HG03575 (cell line): ENCODE results near the gene TRAF3IP1.

Experiments used
- ATAC-seq: cut with Tn5 transposase; IDR thresholded peaks from one replicate; pipeline ENCODE4 v1.9.1; 2021; ENCODE audit not compliant: unreplicated experiment, insufficient number of reproducible peaks, low FRiP score; ENCODE audit errors: extremely low read depth

Gene TRAF3IP1

DNA sequence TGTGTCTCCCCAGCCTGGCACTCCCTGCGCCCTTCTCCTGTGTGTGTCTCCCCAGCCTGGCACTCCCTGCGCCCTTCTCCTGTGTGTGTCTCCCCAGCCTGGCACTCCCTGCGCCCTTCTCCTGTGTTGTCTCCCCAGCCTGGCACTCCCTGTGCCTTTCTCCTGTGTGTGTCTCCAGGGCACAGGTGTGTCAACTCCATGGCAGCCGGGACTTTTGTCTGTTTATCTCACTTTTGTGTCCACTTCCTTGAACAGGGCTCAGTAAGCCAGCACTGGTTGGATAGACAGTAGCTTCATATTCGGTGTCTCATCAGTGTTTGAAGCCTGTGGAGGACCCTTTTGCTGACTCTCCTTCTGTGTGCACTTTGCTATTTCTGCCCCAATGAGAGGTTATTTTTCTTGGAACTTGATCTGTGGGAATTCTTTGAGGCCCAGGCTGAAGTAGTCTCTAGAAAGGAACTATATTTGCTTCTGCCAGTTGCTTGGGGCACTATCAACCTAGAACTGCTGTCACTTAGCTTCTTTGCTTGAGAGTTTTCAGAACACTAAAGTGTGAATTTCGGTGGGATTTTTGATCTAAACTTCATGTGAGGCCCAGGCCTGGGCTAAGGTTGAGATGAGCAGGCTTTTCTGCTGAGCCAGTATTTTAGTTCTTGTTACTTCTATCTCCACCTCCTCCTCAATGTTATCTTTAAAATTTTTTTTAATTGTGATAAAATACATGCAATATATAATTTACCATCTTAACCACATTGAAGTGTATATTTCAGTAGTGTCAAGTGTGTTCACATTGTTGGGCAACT, 98.1 kb downstream of the TRAF3IP1 start:
- ATAC-seq, result no peak

DNA sequence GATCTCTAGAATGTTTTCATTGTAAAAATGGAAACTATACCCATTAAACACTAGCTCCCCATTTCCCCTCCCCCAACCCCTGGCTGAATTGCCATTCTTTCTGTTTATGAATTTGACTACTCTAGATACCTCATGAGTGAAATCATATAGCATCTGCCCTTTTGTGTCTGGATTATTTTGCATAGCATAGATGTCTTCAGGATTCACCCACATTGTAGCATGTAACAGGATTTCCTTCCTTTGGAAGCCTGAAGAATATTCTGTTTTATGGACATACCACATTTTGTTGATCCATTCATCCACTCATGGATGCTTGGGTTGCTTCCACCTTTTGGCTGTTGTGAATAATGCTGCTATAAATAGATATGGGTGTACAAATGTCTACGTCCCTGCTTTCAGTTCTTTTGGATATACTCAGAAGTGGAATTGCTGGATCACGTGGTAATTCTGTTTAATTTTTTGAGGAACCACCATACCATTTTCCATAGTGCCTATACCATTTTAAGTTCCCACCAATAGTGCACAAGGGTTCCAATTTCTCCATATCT, 98.8 kb downstream of the TRAF3IP1 start:
- no peak for ATAC-seq

DNA sequence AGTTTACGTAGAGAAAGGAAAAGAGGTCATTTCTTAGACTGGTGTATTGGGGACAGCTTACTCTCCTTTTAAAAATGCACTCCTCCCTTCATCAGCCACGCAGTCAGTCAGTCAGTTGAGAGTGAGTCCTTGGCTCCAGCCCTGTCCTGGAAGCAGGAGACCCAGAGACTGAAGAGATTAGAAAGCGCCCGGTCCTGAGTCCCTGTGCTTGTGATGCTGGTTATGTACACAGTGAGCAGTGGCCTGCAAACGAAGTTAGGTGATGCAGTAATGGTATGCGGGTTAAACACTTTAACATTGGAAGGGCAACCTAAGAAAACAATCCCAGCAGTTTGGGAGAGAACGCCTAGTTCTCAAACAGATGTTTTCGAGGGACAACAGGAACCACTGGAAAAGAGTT, 100.1 kb downstream of the TRAF3IP1 start:
- ATAC-seq, result no peak

DNA sequence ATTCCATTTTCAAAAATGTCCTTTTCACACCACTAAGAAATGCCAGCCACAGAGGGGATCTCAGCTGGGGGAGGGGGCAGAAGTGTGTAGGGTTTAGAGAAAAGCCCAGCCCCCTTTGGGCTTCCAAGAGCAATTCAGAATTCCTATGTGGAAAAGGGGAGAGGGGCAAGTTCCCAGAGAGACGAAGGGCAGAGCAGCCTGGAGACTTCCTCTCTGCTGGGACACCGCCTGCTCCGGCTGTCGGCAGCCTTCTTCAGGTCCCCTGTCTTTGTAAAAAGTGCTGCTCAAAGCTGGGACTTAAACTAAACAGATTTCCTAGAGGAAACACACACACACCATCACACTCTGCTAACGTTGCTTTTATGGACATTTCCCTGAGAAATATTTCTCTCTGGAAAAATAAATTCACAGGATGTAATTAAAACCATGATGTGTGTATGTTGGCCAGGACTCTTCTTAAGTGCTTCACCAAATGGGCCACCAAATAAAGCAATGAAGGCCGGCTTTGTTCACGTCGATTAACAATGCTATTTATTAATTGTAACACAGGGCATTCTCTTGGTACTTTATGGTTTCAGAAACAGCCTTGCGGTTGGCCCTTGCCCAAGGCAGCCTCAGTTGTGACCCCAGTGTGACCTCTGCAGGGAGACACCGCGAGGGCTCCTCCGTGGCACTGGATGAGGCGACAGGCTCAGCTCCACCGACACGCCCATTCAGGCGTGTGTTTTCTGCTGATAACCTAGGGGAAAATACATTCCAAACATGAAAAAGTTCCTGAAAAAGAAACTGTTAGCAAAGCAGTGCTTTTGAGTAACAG, 100.8 kb downstream of the TRAF3IP1 start:
- no peak for ATAC-seq

DNA sequence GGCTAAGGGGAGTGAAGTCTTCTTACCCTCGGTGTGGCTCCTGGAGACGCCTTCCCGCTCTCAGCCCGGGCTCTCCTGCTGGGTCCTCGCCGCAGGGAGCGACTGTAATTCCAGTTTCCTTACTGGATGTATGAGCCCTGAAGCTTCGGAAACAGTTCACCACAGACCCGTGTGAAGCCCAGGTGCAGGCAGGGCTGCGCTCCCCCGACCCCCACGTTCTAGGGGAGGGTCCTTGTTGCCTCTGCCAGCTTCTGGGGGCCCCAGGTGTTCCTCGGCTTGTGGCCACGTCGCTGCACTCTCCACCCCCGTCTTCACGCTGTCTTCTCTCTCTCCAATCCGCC, 101.3 kb downstream of the TRAF3IP1 start:
- no peak for ATAC-seq

DNA sequence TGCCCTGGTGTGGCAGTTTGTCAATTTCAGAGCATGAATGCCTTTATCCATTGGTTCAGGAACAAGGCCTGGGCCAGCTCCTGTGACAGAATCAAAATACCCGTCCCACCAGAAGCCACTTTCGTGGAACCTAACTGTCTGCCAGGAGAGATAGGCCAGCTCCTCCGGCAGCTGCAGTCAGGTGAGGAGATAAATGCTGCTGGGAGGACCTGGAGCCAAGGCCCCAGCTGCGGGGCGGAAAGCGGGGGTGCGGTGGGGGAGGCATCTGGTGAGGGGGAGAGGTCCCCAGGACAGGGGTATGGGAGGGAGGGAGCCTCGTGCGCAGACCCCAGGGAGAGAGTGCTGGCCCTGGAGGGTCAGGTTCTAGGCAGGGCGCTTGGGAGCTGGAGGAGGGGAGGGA, 102.0 kb downstream of the TRAF3IP1 start:
- ATAC-seq, result no peak

DNA sequence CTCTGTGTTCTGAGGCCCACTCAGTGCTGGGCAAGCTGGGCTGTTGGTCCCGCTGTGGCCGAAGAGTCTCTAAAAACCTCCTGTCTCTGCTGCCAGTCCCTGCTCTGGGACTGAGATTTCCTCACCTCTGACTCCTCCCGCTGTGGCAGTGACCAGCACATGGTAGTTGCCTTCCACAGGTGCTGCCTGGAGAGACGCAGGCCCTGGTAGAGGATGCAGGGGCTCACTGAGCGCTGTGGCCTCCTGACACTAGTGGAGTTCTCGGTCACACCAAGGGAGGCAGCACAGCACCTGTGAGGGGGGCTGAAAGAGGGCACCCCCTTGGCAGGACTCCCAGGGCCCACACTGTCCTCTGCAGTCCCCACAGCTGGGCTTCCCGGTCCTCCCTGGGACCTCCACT, 102.6 kb downstream of the TRAF3IP1 start:
- no peak for ATAC-seq

DNA sequence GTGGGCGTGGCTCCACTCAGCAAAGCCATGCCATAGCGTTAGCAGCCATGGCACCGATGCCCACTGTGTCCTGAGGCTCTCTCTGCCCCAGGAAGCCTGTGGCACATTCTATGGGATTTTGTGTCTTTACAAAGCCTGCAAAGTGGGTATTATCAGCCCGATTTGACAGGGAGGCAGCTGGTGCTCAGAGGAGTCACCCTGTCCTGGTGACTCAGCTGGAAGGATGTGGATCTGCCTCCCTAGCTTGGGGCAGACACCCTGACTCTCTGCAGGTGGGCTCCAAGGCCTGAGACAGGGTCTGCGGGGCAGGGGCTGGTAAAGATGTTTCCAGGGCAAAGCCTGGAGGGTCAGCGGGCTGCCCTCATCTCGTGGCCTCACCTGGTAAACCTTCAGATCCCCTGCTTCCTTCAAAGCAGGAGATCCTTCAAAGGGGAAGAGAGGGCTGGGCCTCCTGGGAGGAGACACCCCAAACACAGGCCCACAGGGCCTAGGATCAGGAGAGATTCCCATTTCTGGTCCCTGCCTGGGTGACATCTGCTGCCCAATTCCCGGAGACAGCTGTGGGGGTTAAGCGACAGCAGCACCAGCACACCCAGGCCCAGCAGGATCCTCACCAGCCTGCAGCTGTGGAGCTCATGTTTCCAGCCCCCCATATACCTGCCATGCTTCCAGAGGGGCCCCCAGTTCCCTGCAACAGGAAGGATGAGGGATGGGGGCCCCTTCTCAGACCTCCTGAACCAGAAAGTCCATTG, 103.4 kb downstream of the TRAF3IP1 start:
- no peak for ATAC-seq

DNA sequence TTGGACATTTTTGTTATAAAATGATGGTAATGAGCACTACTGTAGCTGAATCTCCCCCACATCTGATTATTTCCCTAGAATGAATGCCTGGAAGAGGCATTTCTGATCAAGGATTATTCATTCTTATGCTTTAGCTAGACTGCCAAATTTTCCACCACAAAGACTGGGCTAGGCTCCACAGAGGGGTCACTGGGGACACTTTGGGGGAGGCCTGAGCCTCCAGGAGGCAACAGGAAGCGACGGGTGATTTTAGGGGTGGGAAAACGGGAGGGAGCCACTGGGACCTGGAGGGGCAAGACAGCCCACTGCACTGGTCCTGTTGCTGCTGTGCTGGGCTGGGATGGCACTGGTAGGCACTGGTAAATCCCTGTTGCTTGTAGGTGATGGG, 104.0 kb downstream of the TRAF3IP1 start:
- no peak for ATAC-seq

DNA sequence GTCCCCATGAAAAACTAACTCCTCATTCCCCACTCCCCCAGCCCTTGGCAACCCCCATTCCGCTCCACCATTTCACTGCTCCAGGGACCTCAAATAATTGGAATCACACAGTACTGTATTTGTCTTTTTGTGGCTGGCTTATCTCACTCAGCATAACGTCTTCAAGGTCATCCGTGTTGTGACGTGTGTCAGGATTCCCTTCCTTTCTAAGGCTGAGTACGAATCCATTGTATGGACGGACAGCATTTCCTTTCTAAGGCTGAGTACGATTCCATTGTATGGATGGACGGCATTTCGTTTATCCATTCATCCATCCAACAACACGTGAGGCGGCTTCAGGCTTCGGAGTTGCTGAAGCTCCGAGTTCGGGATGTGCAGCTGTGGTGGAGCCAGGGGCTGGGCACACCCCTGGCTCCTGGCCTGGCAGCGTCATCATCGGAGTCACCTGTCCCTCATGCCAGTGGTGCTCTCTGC, 105.2 kb downstream of the TRAF3IP1 start:
- ATAC-seq, result no peak

DNA sequence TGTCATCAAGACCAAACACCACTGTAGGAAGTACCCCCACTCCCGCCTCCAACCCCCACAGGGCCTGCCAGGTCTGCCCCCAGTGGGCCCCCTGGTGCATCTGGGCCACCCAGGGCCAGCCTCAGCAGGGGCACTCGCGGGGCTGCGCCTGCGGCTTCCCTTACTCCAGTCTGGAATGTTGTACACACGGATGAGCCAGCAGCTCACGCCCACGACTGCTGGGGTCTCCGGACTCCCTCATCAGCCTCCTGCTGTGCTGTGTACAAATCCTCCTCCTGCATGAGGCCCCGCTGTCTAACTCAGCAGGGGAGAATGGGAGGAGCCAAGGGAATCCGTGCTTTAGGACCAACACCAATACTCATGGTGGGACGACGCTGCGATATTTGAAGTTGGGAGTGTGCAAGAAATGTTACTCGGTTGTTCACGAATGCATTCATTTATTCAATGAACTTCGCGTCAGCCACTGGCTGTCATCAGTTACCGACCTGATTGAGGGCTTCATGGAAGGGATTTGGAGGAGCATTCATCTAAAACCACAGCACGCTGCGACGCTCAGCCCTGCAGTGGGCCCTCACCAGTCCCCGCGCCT, 105.8 kb downstream of the TRAF3IP1 start:
- no peak for ATAC-seq

DNA sequence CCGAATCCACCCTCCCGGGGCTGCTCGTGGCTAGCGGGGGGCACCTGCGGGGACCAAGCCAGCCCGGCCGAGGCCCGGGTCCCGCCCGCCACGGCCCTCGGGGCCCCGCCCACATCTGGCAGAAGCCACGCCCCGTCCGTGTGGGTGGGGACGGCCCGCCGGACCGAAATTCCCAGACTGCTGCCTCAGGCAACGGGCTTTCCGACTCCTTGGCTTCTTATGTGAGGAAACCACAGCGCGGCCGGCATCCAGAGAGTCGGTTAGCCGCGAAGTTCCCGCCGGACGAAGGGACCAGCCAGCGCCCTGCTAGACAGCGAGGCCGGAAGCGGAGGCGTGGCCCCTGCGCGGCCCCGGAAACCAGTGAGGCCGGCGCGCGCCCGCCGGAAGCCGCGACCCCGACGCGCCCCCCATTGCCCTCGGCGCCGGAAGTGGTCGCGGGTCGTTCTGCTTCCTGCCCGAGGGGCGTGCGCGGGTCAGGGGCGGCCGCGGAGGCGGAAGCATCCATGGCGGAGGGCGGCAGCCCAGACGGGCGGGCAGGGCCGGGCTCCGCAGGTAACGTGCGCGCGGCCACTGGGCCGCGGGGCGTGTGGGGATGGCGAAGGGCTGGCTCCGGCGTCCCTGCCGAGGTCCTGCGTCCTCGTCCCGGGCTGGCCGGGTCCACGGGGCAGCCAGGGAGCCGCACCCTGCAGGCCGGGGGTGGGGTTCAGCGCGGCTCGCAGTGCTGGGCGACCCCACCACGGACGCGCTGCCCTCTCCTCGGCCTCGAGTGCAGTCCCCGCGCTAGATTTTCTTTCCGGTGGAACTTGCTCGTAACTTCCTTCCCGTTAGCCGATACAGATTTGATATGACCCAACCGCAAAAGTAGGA, 106.5 kb downstream of the TRAF3IP1 start, which contains the start of gene ASB1:
ASB1 (plus strand) TSS at position 360 of the 867 bp plus-strand sequence; CDS start at position 504, 144 bp downstream.
- peak; percentile 42 for ATAC-seq

DNA sequence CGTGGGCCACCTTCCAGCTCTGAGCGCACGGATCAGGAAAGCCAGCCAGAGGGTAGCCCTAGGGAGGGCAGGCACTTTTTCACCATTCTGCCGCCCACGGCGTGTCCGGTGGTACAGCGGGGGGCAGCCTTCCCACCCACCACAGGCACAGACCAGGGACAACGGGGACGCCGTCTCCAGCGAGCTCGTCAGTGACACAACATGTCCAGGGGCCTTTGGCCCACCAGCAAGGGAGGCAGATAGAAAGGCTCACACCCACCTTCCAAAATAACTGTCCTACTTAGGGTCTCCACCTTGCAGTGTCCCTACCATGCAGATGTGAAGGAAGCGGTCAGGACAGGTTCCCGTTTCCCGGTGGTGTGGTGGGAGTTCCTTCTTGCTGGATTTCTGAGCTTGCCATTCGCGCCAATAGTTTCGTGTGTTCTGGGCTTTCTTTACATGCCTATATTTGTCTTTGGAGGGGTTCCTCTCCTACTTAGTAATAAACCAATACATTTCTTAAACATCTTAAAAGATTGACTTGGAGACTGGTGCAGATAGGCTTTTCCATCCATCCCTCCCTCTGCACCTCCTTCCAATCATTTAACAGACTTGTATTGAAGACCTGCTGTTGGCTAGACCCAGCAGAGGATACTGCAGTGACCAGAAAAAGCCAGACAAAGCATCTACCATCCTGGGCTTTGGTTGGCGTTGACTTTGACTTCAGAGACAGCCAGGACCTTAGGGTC, 107.3 kb downstream of the TRAF3IP1 start:
- ATAC-seq, result no peak

DNA sequence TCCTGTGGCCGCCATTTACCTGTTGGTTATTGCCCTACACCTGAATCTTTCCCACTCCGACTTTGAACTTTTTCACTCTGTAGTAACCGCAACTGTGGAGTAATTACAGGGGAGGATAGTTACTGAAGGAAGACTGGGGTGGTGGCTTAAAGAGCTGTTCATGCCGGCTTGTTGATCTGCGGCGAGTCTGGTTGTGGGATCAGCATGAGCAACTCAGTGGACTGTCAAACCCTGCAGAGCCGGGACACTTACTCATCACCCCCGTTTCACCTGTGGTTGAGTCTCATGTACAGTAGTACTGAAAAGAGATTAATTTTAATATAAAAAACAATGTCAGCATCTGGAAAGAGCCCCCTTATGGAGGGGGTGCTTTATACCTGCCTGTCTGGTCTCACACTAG, 108.5 kb downstream of the TRAF3IP1 start:
- no peak for ATAC-seq

DNA sequence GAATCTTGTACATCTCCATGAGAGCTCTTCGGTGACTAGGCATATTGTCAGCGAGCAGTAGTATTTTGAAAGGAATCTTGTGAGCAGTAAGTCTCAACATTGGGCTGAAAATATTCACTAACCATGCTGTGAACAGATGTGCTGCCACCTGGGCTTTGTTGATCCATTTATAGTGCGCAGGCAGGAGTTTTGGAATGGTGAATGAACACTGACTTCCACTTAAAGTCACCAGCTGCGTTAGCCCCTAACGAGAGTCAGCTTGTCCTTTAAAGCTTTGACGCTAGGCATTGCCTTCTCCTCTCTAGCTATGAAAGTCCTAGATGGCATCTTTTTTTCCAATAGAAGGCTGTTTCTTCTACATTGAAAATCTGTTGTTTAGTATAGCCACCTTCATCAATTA, 110.5 kb downstream of the TRAF3IP1 start:
- ATAC-seq, result no peak

DNA sequence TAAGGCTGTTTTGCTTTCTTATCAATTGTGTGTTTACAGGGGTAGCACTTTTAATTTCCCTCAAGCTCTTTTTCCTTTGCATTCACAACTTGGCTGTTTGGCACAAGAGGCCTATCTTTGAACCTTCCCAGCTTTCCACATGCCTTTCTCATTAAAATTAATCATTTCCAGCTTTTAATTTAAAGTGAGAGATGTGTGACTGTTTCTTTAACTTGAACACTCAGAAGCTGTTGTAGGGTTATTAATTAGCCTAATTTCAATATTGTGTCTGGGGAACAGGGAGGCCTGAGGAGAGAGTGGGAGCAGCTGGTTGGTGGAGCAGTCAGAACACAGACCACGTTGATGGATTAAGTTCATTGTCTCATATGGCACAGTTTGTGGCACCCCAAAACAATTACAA, 111.1 kb downstream of the TRAF3IP1 start:
- no peak for ATAC-seq

DNA sequence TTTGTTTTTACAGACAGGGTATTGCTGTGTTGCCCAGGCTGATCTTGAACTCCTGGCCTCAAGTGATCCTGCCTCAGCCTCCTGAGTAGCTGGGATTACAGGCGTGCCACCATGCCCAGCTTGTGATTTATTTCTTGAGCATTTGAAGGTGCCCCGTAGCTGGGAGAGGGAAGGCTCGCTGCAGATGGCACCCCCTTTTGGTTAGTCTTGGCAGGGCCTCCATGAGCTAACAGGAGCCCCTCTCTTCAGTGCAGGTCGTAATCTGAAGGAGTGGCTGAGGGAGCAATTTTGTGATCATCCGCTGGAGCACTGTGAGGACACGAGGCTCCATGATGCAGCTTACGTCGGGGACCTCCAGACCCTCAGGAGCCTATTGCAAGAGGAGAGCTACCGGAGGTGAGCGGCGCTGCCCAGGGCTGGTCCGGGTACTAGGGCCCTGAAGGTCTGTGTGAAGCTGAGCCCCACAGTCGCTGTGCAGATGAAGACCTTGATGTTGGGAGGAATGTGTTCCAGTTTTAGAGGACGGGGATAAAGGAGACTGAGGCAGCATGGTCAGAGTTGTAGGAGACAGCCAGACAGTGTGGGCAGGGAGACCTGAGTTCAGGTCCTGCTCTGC, 113.1 kb downstream of the TRAF3IP1 start:
- no peak for ATAC-seq
